Neural cell (in vitro differentiated cells): ENCODE measurements around the gene SLC12A7. TPM values are rescaled to one million over a fixed set of nuclear protein-coding genes. Genes with fewer than 3 reads are reported as not detected.

Experiments
- H2AFZ ChIP-seq: fragments of 200-600, 300-800 bp; sonication (generic), shearing (Covaris generic); 2 replicates; pipeline ENCODE4 v1.6.0; 2014; ENCODE audit warnings: low read depth, mild to moderate bottlenecking, antibody characterized with exemption, low read length, moderate library complexity
- H3F3A ChIP-seq: fragments of 200-600 bp; shearing (Covaris generic); 2 replicates; pipeline ENCODE4 v1.6.1; 2016; ENCODE audit warnings: mild to moderate bottlenecking, moderate library complexity, mixed read lengths, antibody characterized with exemption, low read length; ENCODE audit not compliant: insufficient read depth, poor library complexity, severe bottlenecking
- H3K27ac ChIP-seq: fragments of 200-600, 300-800 bp; sonication (generic), shearing (Covaris generic); 2 replicates; pipeline ENCODE4 v1.5.1; 2014; ENCODE audit warnings: mild to moderate bottlenecking, low read length, moderate library complexity
- H3K27me3 ChIP-seq: fragments of 300-800, 200-600 bp; sonication (generic), shearing (Covaris generic); 2 replicates; pipeline ENCODE4 v1.6.0; 2014; ENCODE audit warnings: mild to moderate bottlenecking, low read depth, low read length, moderate library complexity; ENCODE audit not compliant: insufficient read depth
- H3K36me3 ChIP-seq: fragments of 300-800, 200-600 bp; sonication (generic), shearing (Covaris generic); 2 replicates; pipeline ENCODE4 v1.5.1; 2014; ENCODE audit warnings: mild to moderate bottlenecking, antibody characterized with exemption, low read length, moderate library complexity; ENCODE audit not compliant: insufficient read depth
- H3K4me2 ChIP-seq: fragments of 300-800, 200-600 bp; sonication (generic), shearing (Covaris generic); 2 replicates; pipeline ENCODE4 v1.6.0; 2014; ENCODE audit warnings: mild to moderate bottlenecking, low read length
- H3K4me3 ChIP-seq: fragments of 300-800, 200-600 bp; sonication (generic), shearing (Covaris generic); 2 replicates; pipeline ENCODE4 v1.5.1; 2014; ENCODE audit warnings: mild to moderate bottlenecking, low read length, moderate library complexity
- H3K79me2 ChIP-seq: fragments of 200-600 bp; shearing (Covaris generic); replicated peaks from 2 replicates; pipeline ENCODE4 v1.6.0; 2014; ENCODE audit warnings: mild to moderate bottlenecking, low read length, moderate library complexity; ENCODE audit not compliant: insufficient read depth
- H3K9ac ChIP-seq: fragments of 300-800, 200-600 bp; sonication (generic), shearing (Covaris generic); 2 replicates; pipeline ENCODE4 v1.6.1; 2016; ENCODE audit warnings: mild to moderate bottlenecking, low read length, mixed read lengths
- H3K9me2 ChIP-seq: fragments of 200-600 bp; shearing (Covaris generic); 2 replicates; pipeline ENCODE4 v1.6.1; 2016; ENCODE audit warnings: mild to moderate bottlenecking, low read length, mixed read lengths; ENCODE audit not compliant: insufficient read depth
- H3K9me3 ChIP-seq: fragments of 200-600, 300-800 bp; sonication (generic), shearing (Covaris generic); 2 replicates; pipeline ENCODE4 v1.6.1; 2016; ENCODE audit warnings: mild to moderate bottlenecking, mixed run types, low read length, moderate library complexity, mixed read lengths
- H4K20me1 ChIP-seq: fragments of 200-600 bp; shearing (Covaris generic); 2 replicates; pipeline ENCODE4 v1.6.1; 2016; ENCODE audit warnings: mild to moderate bottlenecking, mixed run types; ENCODE audit not compliant: insufficient read depth
- EP300 ChIP-seq: fragments of 450-650 bp; conservative IDR thresholded peaks from 2 replicates; pipeline ENCODE4 v1.6.1; 2014; ENCODE audit warnings: antibody characterized with exemption, mild to moderate bottlenecking, moderate library complexity; ENCODE audit not compliant: poor library complexity, severe bottlenecking
- MXI1 ChIP-seq: fragments of 450-650 bp; conservative IDR thresholded peaks from 2 replicates; pipeline ENCODE4 v1.6.1; 2014; ENCODE audit warnings: antibody characterized with exemption, mild to moderate bottlenecking; ENCODE audit not compliant: poor library complexity, severe bottlenecking
- POLR2AphosphoS5 ChIP-seq: IDR thresholded peaks from 2 replicates; pipeline ENCODE4 v1.6.1; 2012
- SMC3 ChIP-seq: fragments of 450-650 bp; conservative IDR thresholded peaks from 2 replicates; pipeline ENCODE4 v1.6.1; 2014; ENCODE audit warnings: antibody characterized with exemption, mild to moderate bottlenecking, moderate library complexity; ENCODE audit not compliant: poor library complexity
- polyA plus RNA-seq: library from polyadenylated mRNA; depleted of rRNA; stranded (reverse); fragments of >200 nt; gene quantifications from 2 replicates; pipeline ENCODE4 v1.2.3, GENCODE V29; 2014
- TF ChIP-seq, protein P1 (sequence below): fragments of 450-650 bp; IDR thresholded peaks from 2 replicates; pipeline ENCODE4 v1.5.1; 2014; ENCODE audit warnings: antibody characterized with exemption, mild to moderate bottlenecking, moderate library complexity; ENCODE audit not compliant: poor library complexity, severe bottlenecking

SLC12A7 gene
- polyA plus RNA-seq, 1 donor from 2014 or later = 4.5 TPM

DNA sequence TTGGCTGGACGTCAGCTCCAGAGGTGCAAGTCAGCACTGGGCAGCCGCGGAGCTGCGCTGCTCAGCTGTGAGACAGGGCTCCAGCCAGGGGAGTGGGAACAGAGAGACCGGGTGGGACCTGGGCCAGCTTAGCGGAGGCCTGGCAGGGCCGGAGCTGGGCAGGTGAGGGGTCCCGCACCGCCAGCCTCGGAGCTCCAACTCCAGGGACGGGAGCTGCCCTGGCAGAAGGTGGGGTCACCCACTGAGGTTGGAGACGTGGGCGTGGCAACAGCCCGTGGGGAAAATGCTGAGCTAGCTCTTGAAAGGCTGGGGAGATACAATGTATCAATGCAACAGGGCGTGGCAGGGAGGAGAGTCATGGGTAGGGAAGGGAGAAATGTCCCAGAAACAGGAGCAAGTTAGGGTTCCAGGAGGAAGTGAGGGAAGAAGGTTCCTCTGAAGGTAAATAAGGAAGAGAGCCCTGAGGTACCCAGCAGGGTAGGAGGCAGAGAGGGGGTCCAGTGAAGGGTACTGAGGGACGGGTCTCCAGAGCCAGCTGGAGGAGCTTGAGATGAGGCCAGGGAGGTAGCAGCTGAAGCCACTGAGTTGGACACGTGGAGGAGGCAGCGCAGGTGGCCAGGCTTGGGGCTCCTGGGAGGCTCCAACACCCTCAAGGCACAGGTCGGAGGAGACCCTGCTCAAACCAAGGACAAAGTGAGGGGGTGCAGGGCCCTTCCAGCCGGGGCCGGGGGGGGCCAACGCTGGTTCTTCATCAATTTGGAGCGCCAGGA lies 104.0 kb downstream of the SLC12A7 start:
- Histone ChIP-seq H3K79me2 (no peaks in the 10 kb centered on the region), H3K27ac (no peak overlapping the region), H3K27me3 (peaks cover 57% of the 10 kb centered on the region), H3K9me3 (no peaks in the 10 kb centered on the region), H3F3A (no peaks in the 10 kb centered on the region), H3K4me3 (peak overlapping the region; percentile 63), H2AFZ (no peak overlapping the region), H3K9ac (no peak overlapping the region), H3K36me3 (no peaks in the 10 kb centered on the region), H3K9me2 (no peaks in the 10 kb centered on the region), H3K4me2 (no peak overlapping the region), H4K20me1 (no peaks in the 10 kb centered on the region)
- TF ChIP-seq, protein P1, sequence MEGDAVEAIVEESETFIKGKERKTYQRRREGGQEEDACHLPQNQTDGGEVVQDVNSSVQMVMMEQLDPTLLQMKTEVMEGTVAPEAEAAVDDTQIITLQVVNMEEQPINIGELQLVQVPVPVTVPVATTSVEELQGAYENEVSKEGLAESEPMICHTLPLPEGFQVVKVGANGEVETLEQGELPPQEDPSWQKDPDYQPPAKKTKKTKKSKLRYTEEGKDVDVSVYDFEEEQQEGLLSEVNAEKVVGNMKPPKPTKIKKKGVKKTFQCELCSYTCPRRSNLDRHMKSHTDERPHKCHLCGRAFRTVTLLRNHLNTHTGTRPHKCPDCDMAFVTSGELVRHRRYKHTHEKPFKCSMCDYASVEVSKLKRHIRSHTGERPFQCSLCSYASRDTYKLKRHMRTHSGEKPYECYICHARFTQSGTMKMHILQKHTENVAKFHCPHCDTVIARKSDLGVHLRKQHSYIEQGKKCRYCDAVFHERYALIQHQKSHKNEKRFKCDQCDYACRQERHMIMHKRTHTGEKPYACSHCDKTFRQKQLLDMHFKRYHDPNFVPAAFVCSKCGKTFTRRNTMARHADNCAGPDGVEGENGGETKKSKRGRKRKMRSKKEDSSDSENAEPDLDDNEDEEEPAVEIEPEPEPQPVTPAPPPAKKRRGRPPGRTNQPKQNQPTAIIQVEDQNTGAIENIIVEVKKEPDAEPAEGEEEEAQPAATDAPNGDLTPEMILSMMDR = no peak

DNA sequence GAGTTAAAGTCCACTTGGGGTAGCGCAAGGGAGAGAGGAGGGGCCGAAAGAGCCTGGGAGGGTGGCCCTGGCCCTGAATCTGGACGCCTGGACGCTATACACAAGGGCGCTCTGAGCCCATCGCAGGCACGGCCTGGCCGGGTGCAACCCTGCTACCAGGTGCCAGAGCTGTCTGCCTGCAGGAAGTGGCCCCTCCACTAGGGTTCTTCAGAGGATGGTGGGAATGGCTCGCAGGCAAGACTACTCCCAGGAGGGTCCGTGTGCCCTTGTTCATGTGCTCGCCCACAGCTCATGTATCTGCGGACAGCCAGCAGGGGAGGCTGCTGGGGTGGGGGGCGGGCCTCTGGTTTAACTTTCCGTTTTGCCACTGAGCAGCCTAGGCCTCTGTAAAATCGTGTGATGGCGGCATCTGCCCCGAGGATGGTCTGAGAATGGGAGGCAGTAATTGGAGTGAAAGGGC lies 104.6 kb downstream of the SLC12A7 start:
- Histone ChIP-seq H3K27ac (no peak overlapping the region), H3K9me3 (no peaks in the 10 kb centered on the region), H4K20me1 (no peaks in the 10 kb centered on the region), H3K36me3 (no peaks in the 10 kb centered on the region), H3K79me2 (no peaks in the 10 kb centered on the region), H3K9me2 (no peaks in the 10 kb centered on the region), H3K27me3 (peaks cover 57% of the 10 kb centered on the region), H3K4me3 (no peak overlapping the region), H3K4me2 (no peak overlapping the region), H3K9ac (no peak overlapping the region), H2AFZ (no peak overlapping the region), H3F3A (no peaks in the 10 kb centered on the region)
- TF ChIP-seq POLR2AphosphoS5 = no peak
- TF ChIP-seq, protein P1 = no peak
- TF ChIP-seq EP300 = no peak
- TF ChIP-seq SMC3 = no peak

DNA sequence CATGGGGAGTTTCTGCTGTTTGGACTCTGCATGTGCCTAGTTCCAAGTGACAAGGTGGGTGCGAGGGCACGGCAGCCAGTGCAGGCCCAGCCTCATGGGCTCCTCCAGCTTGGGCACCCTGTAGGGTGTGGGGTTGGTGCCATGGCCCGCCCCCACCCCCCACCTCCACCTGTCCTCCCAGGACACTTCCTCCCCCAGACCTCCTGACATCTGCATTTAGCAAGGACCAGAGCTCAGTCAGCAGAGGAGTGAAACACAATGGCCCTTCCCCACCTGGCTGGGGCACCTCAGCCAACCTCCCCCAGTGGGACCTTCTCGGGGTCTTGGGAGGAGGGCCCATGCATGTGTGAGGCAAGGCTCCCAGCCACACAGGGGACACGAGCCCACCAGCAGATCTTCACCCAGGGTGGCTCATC lies 105.2 kb downstream of the SLC12A7 start:
- H3K27me3 ChIP-seq = peaks cover 57% of the 10 kb centered on the region
- no peaks in the 10 kb centered on the region for H4K20me1 ChIP-seq
- H3K9me3 ChIP-seq = no peaks in the 10 kb centered on the region
- H3K79me2 ChIP-seq = no peaks in the 10 kb centered on the region
- no peak overlapping the region for H3K9ac ChIP-seq
- H3K36me3 ChIP-seq = no peaks in the 10 kb centered on the region
- H3F3A ChIP-seq = no peaks in the 10 kb centered on the region
- H3K4me2 ChIP-seq = no peak overlapping the region
- H2AFZ ChIP-seq = no peak overlapping the region
- TF ChIP-seq EP300 (no peak), MXI1 (no peak), POLR2AphosphoS5 (no peak)
- TF ChIP-seq, protein P1 = no peak
- H3K9me2 ChIP-seq = no peaks in the 10 kb centered on the region
- no peak overlapping the region for H3K27ac ChIP-seq
- no peak overlapping the region for H3K4me3 ChIP-seq
